GM20431 (cell line): ENCODE measurements around the gene ADGRE1.

ENCODE experiments used
- in situ Hi-C: fragments of 300-500 bp; cut with MseI, MboI; formaldehyde crosslinking; loops from one replicate; pipeline ENCODE4 v1.15.0; 2020; ENCODE audit warnings: low sequenced_read_pairs; ENCODE audit not compliant: unreplicated experiment

ADGRE1 gene

GRCh38 chr19:6948884-6949283 is 61.5 kb downstream of the ADGRE1 start:
- in situ Hi-C loops, result no loop called here

GRCh38 chr19:6952956-6953355 is 65.6 kb downstream of the ADGRE1 start:
- in situ Hi-C loops, result no loop called here

- in situ Hi-C loops, result no loop called here
Observed at GRCh38 chr19:6955082-6955481, 67.7 kb downstream of the ADGRE1 start.

GRCh38 chr19:6956573-6956972 is 69.2 kb downstream of the ADGRE1 start:
- in situ Hi-C loops, result no loop called here

- in situ Hi-C loops, result no loop called here
Observed at GRCh38 chr19:6958791-6959190, 71.4 kb downstream of the ADGRE1 start.

- in situ Hi-C loops, result no loop called here
Observed at GRCh38 chr19:6963244-6963852, 76.0 kb downstream of the ADGRE1 start.

GRCh38 chr19:6963937-6964336 is 76.6 kb downstream of the ADGRE1 start:
- in situ Hi-C loops, result no loop called here

GRCh38 chr19:6967967-6968366 is 80.6 kb downstream of the ADGRE1 start:
- in situ Hi-C loops, result no loop called here

- in situ Hi-C loops, result no loop called here
Observed at GRCh38 chr19:6969490-6969889, 82.1 kb downstream of the ADGRE1 start.

GRCh38 chr19:6970021-6970420 is 82.6 kb downstream of the ADGRE1 start:
- in situ Hi-C loops, result no loop called here

GRCh38 chr19:6970443-6970842 is 83.1 kb downstream of the ADGRE1 start:
- in situ Hi-C loops, result no loop called here

GRCh38 chr19:6971366-6971765 is 84.0 kb downstream of the ADGRE1 start:
- in situ Hi-C loops, result no loop called here

GRCh38 chr19:6976197-6976596 is 88.8 kb downstream of the ADGRE1 start:
- in situ Hi-C loops, result no loop called here

GRCh38 chr19:6979399-6979798 is 92.0 kb downstream of the ADGRE1 start:
- in situ Hi-C loops, result no loop called here

GRCh38 chr19:6983448-6983847 is 96.1 kb downstream of the ADGRE1 start:
- in situ Hi-C loops, result no loop called here

- in situ Hi-C loops, result no loop called here
Observed at GRCh38 chr19:6987850-6988249, 100.5 kb downstream of the ADGRE1 start.

GRCh38 chr19:6988257-6988656 is 100.9 kb downstream of the ADGRE1 start:
- in situ Hi-C loops, result no loop called here
